Liver (tissue), 9 donors: ENCODE measurements around the gene HDAC10. TPM values are rescaled to one million over a fixed set of nuclear protein-coding genes. Genes with fewer than 3 reads are reported as not detected.

ENCODE experiments used
- DNase-seq: peaks from one replicate; pipeline ENCODE4 v3.0.0-alpha.2; 2017; ENCODE audit warnings: low spot score
- H3K27ac ChIP-seq, 2 donors: one replicate each; pipeline ENCODE4 v1.7.0; 2013; ENCODE audit warnings: inconsistent platforms in 2 of 2, low read length in 2 of 2, control low read depth in 1 of 2, low read depth in 1 of 2, mild to moderate bottlenecking in 1 of 2
- H3K27me3 ChIP-seq, 4 donors: one replicate each; pipeline versions ENCODE4 v1.6.1 to v1.7.0; 2013; ENCODE audit warnings: low read length in 3 of 4, inconsistent platforms in 1 of 4, mild to moderate bottlenecking in 1 of 4, moderate library complexity in 1 of 4; ENCODE audit not compliant: control insufficient read depth in 4 of 4, insufficient read depth in 4 of 4
- H3K36me3 ChIP-seq, 4 donors: one replicate each; pipeline versions ENCODE4 v1.6.1 to v1.7.0; 2013; ENCODE audit warnings: low read length in 3 of 4, mild to moderate bottlenecking in 3 of 4, low read depth in 1 of 4, moderate library complexity in 1 of 4; ENCODE audit not compliant: control insufficient read depth in 4 of 4, insufficient read depth in 3 of 4
- H3K4me1 ChIP-seq, 4 donors: one replicate each; pipeline versions ENCODE4 v1.6.1 to v1.7.0; 2013; ENCODE audit warnings: low read length in 3 of 4, mild to moderate bottlenecking in 3 of 4, moderate library complexity in 1 of 4; ENCODE audit not compliant: control insufficient read depth in 4 of 4, insufficient read depth in 4 of 4
- H3K4me3 ChIP-seq, 3 donors: one replicate each; pipeline versions ENCODE4 v1.6.1 to v1.7.0; 2013; ENCODE audit warnings: low read length in 3 of 3, control low read depth in 1 of 3, low read depth in 1 of 3, mild to moderate bottlenecking in 1 of 3
- H3K9ac ChIP-seq, 2 donors: one replicate each; pipeline ENCODE4 v1.7.0; 2013; ENCODE audit warnings: low read length in 2 of 2, mild to moderate bottlenecking in 2 of 2, moderate library complexity in 2 of 2, control low read depth in 1 of 2, low read depth in 1 of 2
- H3K9me3 ChIP-seq, 4 donors: one replicate each; pipeline versions ENCODE4 v1.6.1 to v1.7.0; 2013; ENCODE audit warnings: low read length in 3 of 4; ENCODE audit not compliant: control insufficient read depth in 4 of 4
- ATF3 ChIP-seq: IDR thresholded peaks from 2 replicates; pipeline ENCODE4 v1.6.1; 2016; ENCODE audit warnings: antibody characterized with exemption
- FOXA1 ChIP-seq: IDR thresholded peaks from 2 replicates; pipeline ENCODE4 v1.6.1; 2016; ENCODE audit warnings: antibody characterized with exemption
- FOXA2 ChIP-seq: IDR thresholded peaks from 2 replicates; pipeline ENCODE4 v1.6.1; 2016; ENCODE audit warnings: antibody characterized with exemption
- GABPA ChIP-seq, 2 donors: IDR thresholded peaks in 1 of 2; conservative IDR thresholded peaks in 1 of 2; 2 replicates each; pipeline ENCODE4 v1.6.1; 2016; ENCODE audit warnings: antibody characterized with exemption in 2 of 2, mild to moderate bottlenecking in 1 of 2, moderate library complexity in 1 of 2
- HNF4A ChIP-seq, 2 donors: conservative IDR thresholded peaks; 2 replicates each; pipeline ENCODE4 v1.6.1; 2016; ENCODE audit warnings: antibody characterized with exemption in 2 of 2, mild to moderate bottlenecking in 2 of 2
- JUND ChIP-seq, 2 donors: IDR thresholded peaks; 2 replicates each; pipeline ENCODE4 v1.6.1; 2016; ENCODE audit warnings: antibody characterized with exemption in 2 of 2
- NR2F2 ChIP-seq: IDR thresholded peaks from 2 replicates; pipeline ENCODE4 v1.6.1; 2016; ENCODE audit warnings: antibody characterized with exemption
- RAD21 ChIP-seq, 2 donors: IDR thresholded peaks; 2 replicates each; pipeline ENCODE4 v1.6.1; 2016; ENCODE audit warnings: antibody characterized with exemption in 2 of 2, mild to moderate bottlenecking in 2 of 2
- SP1 ChIP-seq: IDR thresholded peaks from 2 replicates; pipeline ENCODE4 v1.6.1; 2018; ENCODE audit warnings: antibody characterized with exemption, mild to moderate bottlenecking
- TAF1 ChIP-seq: conservative IDR thresholded peaks from 2 replicates; pipeline ENCODE4 v1.6.1; 2016; ENCODE audit warnings: antibody characterized with exemption, mild to moderate bottlenecking
- YY1 ChIP-seq: IDR thresholded peaks from 2 replicates; pipeline ENCODE4 v1.6.1; 2016; ENCODE audit warnings: antibody characterized with exemption, mild to moderate bottlenecking
- WGBS: extraction: QIAGEN DNeasy Blood & Tissue Kit; methylation state at CpG from one replicate; pipeline ENCODE4 v1.1.7; 2013; 5-methylcytosine and 5-hydroxymethylcytosine counted together
- polyA plus RNA-seq, 2 donors: library from polyadenylated mRNA; stranded (reverse) in 1 of 2; unstranded in 1 of 2; fragments of 200-250 nt in 1 of 2; fragments of >200 nt in 1 of 2; fragmentation: Nextera tagmentation in 1 of 2; extraction: Ambion mirVana in 1 of 2; gene quantifications; one replicate each; pipeline versions ENCODE4 v1.2.1 to v1.2.3, GENCODE V29; 2013 to 2015
- total RNA-seq, 2 donors: library from RNA; depleted of rRNA; stranded (reverse); fragments of >200 nt; gene quantifications; one replicate each; pipeline ENCODE4 v1.2.3, GENCODE V29; 2014
- TF ChIP-seq, protein P1 (sequence below): fragments of 150-350 bp; IDR thresholded peaks from 2 replicates; pipeline ENCODE4 v1.5.1; 2017; ENCODE audit warnings: improper control_type of control experiment, low read depth, low read length; ENCODE audit not compliant: missing input control
- TF ChIP-seq, protein P2 (sequence below): IDR thresholded peaks from 2 replicates; pipeline ENCODE4 v1.6.1; 2016; ENCODE audit warnings: antibody characterized with exemption, mild to moderate bottlenecking
- TF ChIP-seq, protein P3 (sequence below): IDR thresholded peaks from 2 replicates; pipeline ENCODE4 v1.6.1; 2016; ENCODE audit warnings: antibody characterized with exemption
- TF ChIP-seq, protein P4 (sequence below): IDR thresholded peaks from 2 replicates; pipeline ENCODE4 v1.6.1; 2016; ENCODE audit warnings: antibody characterized with exemption
- donor health status: healthy.
- donor health status: healthy.
- donor health status: healthy.
- donor health status: healthy.
- donor health status: healthy.

Gene HDAC10
- total and polyA plus RNA-seq, 4 donors, result 6.2 to 18.2 (median 13.6) TPM

DNA sequence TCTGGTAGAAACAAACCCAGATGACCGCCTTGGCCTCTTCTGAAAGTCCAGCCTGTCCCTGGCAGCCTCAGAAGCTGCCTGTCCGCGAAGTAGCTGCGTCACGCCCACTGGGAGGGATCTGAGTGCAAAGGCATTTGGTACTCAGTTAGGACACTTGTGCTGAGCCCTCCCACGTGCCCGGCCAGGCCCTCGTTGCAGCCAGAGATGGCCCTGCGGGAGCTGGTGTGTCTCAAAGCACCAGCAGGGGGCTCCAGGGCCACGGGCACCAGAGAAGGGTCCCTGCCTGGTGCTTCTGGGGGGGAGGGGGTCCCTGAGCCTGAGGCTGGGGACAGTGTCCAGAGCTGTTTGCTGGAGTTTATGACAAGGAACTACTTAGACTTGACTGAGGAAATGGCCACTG is 44.5 kb downstream of the HDAC10 start:
- 24% methylated on average over 10 of the region's 10 CpGs for WGBS
- TF ChIP-seq SP1 (no peak), JUND (IDR thresholded peaks at IDR 0.05) (no peak), TAF1 (no peak), YY1 (peak; percentile 4), ATF3 (no peak), FOXA2 (no peak), GABPA (IDR thresholded peaks at IDR 0.05 in 1 of 2, conservative IDR thresholded peaks at IDR 0.05 in 1 of 2) (no peak), HNF4A (conservative IDR thresholded peaks at IDR 0.05) (no peak), FOXA1 (no peak), NR2F2 (no peak), RAD21 (IDR thresholded peaks at IDR 0.05) (peak; percentile 52 to 69)
- TF ChIP-seq, protein P1, sequence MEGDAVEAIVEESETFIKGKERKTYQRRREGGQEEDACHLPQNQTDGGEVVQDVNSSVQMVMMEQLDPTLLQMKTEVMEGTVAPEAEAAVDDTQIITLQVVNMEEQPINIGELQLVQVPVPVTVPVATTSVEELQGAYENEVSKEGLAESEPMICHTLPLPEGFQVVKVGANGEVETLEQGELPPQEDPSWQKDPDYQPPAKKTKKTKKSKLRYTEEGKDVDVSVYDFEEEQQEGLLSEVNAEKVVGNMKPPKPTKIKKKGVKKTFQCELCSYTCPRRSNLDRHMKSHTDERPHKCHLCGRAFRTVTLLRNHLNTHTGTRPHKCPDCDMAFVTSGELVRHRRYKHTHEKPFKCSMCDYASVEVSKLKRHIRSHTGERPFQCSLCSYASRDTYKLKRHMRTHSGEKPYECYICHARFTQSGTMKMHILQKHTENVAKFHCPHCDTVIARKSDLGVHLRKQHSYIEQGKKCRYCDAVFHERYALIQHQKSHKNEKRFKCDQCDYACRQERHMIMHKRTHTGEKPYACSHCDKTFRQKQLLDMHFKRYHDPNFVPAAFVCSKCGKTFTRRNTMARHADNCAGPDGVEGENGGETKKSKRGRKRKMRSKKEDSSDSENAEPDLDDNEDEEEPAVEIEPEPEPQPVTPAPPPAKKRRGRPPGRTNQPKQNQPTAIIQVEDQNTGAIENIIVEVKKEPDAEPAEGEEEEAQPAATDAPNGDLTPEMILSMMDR, result peak; percentile 58
- TF ChIP-seq, protein P2, sequence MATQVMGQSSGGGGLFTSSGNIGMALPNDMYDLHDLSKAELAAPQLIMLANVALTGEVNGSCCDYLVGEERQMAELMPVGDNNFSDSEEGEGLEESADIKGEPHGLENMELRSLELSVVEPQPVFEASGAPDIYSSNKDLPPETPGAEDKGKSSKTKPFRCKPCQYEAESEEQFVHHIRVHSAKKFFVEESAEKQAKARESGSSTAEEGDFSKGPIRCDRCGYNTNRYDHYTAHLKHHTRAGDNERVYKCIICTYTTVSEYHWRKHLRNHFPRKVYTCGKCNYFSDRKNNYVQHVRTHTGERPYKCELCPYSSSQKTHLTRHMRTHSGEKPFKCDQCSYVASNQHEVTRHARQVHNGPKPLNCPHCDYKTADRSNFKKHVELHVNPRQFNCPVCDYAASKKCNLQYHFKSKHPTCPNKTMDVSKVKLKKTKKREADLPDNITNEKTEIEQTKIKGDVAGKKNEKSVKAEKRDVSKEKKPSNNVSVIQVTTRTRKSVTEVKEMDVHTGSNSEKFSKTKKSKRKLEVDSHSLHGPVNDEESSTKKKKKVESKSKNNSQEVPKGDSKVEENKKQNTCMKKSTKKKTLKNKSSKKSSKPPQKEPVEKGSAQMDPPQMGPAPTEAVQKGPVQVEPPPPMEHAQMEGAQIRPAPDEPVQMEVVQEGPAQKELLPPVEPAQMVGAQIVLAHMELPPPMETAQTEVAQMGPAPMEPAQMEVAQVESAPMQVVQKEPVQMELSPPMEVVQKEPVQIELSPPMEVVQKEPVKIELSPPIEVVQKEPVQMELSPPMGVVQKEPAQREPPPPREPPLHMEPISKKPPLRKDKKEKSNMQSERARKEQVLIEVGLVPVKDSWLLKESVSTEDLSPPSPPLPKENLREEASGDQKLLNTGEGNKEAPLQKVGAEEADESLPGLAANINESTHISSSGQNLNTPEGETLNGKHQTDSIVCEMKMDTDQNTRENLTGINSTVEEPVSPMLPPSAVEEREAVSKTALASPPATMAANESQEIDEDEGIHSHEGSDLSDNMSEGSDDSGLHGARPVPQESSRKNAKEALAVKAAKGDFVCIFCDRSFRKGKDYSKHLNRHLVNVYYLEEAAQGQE, result peak; percentile 1
- TF ChIP-seq, protein P3, sequence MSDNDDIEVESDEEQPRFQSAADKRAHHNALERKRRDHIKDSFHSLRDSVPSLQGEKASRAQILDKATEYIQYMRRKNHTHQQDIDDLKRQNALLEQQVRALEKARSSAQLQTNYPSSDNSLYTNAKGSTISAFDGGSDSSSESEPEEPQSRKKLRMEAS, result no peak
- TF ChIP-seq, protein P4, sequence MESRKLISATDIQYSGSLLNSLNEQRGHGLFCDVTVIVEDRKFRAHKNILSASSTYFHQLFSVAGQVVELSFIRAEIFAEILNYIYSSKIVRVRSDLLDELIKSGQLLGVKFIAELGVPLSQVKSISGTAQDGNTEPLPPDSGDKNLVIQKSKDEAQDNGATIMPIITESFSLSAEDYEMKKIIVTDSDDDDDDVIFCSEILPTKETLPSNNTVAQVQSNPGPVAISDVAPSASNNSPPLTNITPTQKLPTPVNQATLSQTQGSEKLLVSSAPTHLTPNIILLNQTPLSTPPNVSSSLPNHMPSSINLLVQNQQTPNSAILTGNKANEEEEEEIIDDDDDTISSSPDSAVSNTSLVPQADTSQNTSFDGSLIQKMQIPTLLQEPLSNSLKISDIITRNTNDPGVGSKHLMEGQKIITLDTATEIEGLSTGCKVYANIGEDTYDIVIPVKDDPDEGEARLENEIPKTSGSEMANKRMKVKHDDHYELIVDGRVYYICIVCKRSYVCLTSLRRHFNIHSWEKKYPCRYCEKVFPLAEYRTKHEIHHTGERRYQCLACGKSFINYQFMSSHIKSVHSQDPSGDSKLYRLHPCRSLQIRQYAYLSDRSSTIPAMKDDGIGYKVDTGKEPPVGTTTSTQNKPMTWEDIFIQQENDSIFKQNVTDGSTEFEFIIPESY, result no peak
- no peaks in the 10 kb centered on the region for H3K27me3 ChIP-seq
- H3K9me3 ChIP-seq, result no peaks in the 10 kb centered on the region
- peak overlapping the region; percentile 87 to 93 for H3K27ac ChIP-seq
- DNase-seq, result no peak
- peaks cover 2 to 30% (median 16%) of the 10 kb centered on the region in 4 donors for H3K36me3 ChIP-seq
- H3K4me3 ChIP-seq, result peak overlapping the region in 1 of 3 donors; percentile 10
- H3K4me1 ChIP-seq, result peaks cover 8 to 85% (median 54%) of the 10 kb centered on the region in 4 donors
- H3K9ac ChIP-seq, result peak overlapping the region in 1 of 2 donors; percentile 42
